Panc1 (cell line): Measurements from ENCODE around the gene JADE1. TPM values are rescaled to one million over a fixed set of nuclear protein-coding genes. Genes with fewer than 3 reads are reported as not detected.

Experiments used
- ATAC-seq: fragments of 200-7000 bp; cut with Tn5 transposase; 2 replicates; pipeline ENCODE4 v1.9.1; 2020; ENCODE audit warnings: mild to moderate bottlenecking, moderate library complexity
- BruUV-seq: library from RNA; stranded (reverse); fragments of 400-500 nt; replicated peaks from 2 replicates; lab custom pipeline; 2021; lab: Mats Ljungman, UMichigan
- CTCF ChIA-PET: fragments of 300-600 bp; sonication (Branson Sonifier 250); formaldehyde crosslinking; loops from one replicate; lab custom pipeline; 2022; ENCODE audit warnings: antibody characterized with exemption; lab: Charles Lee
- POLR2A ChIA-PET: fragments of 300-600 bp; sonication (Branson Sonifier 250); formaldehyde crosslinking; loops from one replicate; lab custom pipeline; 2022; ENCODE audit warnings: antibody characterized with exemption; lab: Charles Lee
- DNase-seq: peaks from one replicate; pipeline ENCODE4 v3.0.0-alpha.2; 2010; ENCODE audit warnings: low read depth, low spot score
- H3K27ac ChIP-seq: 2 replicates; pipeline ENCODE4 v1.5.1; 2011; ENCODE audit warnings: mild to moderate bottlenecking, low read length, inconsistent platforms
- H3K27me3 ChIP-seq: fragments of 200-500 bp; sonication (Bioruptor generic); 2 replicates; pipeline ENCODE4 v1.6.0; 2014; ENCODE audit warnings: low read length, inconsistent platforms; ENCODE audit not compliant: control insufficient read depth, insufficient read depth
- H3K36me3 ChIP-seq: fragments of 200-500 bp; sonication (Bioruptor generic); 2 replicates; pipeline ENCODE4 v1.5.1; 2014; ENCODE audit warnings: inconsistent platforms, mild to moderate bottlenecking, low read length, moderate library complexity; ENCODE audit not compliant: control insufficient read depth, insufficient read depth
- H3K4me1 ChIP-seq: 2 replicates; pipeline ENCODE4 v1.5.1; 2011; ENCODE audit warnings: inconsistent platforms, mild to moderate bottlenecking, low read length, moderate library complexity; ENCODE audit not compliant: control insufficient read depth, insufficient read depth
- H3K4me3 ChIP-seq, 2 experiments: 2 replicates each; pipeline ENCODE4 v1.5.1; 2011 to 2012; ENCODE audit warnings: low read depth in 2 of 2, low read length in 2 of 2, mild to moderate bottlenecking in 2 of 2, inconsistent platforms in 1 of 2, moderate library complexity in 1 of 2
- H3K9me3 ChIP-seq: fragments of 200-500 bp; sonication (Bioruptor generic); 2 replicates; pipeline ENCODE4 v1.5.1; 2014; ENCODE audit warnings: low read depth, mild to moderate bottlenecking, inconsistent platforms, low read length, moderate library complexity; ENCODE audit not compliant: control insufficient read depth, insufficient read depth
- CTCF ChIP-seq: fragments of 450-650 bp; IDR thresholded peaks from 2 replicates; pipeline ENCODE4 v1.5.1; 2017; ENCODE audit warnings: mild to moderate bottlenecking
- POLR2AphosphoS5 ChIP-seq: IDR thresholded peaks from 2 replicates; pipeline ENCODE4 v1.6.1; 2012; ENCODE audit warnings: mild to moderate bottlenecking, low read depth, low read length, moderate library complexity
- REST ChIP-seq, 2 experiments: IDR thresholded peaks; 2 replicates each; pipeline ENCODE4 v1.6.1; 2011 to 2012; ENCODE audit warnings: low read depth in 2 of 2, control low read depth in 1 of 2, low read length in 1 of 2, mild to moderate bottlenecking in 1 of 2, moderate library complexity in 1 of 2; ENCODE audit not compliant: insufficient read depth in 1 of 2
- SIN3A ChIP-seq: IDR thresholded peaks from 2 replicates; pipeline ENCODE4 v1.6.1; 2012; ENCODE audit warnings: low read depth, mild to moderate bottlenecking, low read length, moderate library complexity, borderline replicate concordance; ENCODE audit not compliant: insufficient read depth
- TCF7L2 ChIP-seq: IDR thresholded peaks from 2 replicates; pipeline ENCODE4 v1.6.1; 2011; ENCODE audit warnings: mild to moderate bottlenecking, low read depth, low read length, inconsistent platforms
- in situ Hi-C: cut with HindIII; loops from 2 replicates; pipeline ENCODE4 v1.10.0; 2016; ENCODE audit warnings: low sequenced_read_pairs, low pct_unique_long_range_greater_than_20kb
- intact Hi-C: fragments of 100-400 bp; cut with micrococcal nuclease; formaldehyde crosslinking; loops from one replicate; pipeline ENCODE4 v1.10.0; 2022; ENCODE audit not compliant: unreplicated experiment
- total RNA-seq: library from RNA; stranded (reverse); gene quantifications from one replicate; pipeline ENCODE4 v1.2.1, GENCODE V29; 2021; ENCODE audit not compliant: unreplicated experiment

Gene JADE1
- total RNA-seq, 1 experiment from 2014 or later, result 23.4 TPM

GRCh38 chr4:128879971-128880370 is 70.5 kb downstream of the JADE1 start:
- in situ Hi-C loops, result no loop called here
- intact Hi-C loops, result no loop called here
- Histone ChIP-seq H3K4me1 (no peaks in the 10 kb centered on the region), H3K9me3 (no peaks in the 10 kb centered on the region), H3K36me3 (no peaks in the 10 kb centered on the region; the same call in 1 of the 2 replicates), H3K27me3 (no peaks in the 10 kb centered on the region), H3K27ac (no peak overlapping the region), H3K4me3 (no peak overlapping the region)
- DNase-seq, result no peak
- ATAC-seq, result no peak
- ChIA-PET CTCF (no interaction called here), POLR2A (no interaction called here)
- BruUV-seq, result no TSS peak
- no peak for TF ChIP-seq REST (IDR thresholded peaks at IDR 0.05; ENCODE audit: insufficient read depth in 1 of 2, low read depth in 2 of 2, low read length in 1 of 2)
- TF ChIP-seq CTCF, result no peak
- TF ChIP-seq POLR2AphosphoS5, result no peak
- TF ChIP-seq TCF7L2, result no peak
- no peak for TF ChIP-seq SIN3A

- intact Hi-C loops, result no loop called here
- ATAC-seq, result no peak
- in situ Hi-C loops, result no loop called here
Measured at GRCh38 chr4:128880662-128881061, 71.2 kb downstream of the JADE1 start.

More at GRCh38 chr4:128880662-128881061, 71.2 kb downstream of the JADE1 start:
- no peak overlapping the region for H3K4me3 ChIP-seq
- BruUV-seq, result no TSS peak
- no peaks in the 10 kb centered on the region; the same call in 1 of the 2 replicates for H3K36me3 ChIP-seq
- no peaks in the 10 kb centered on the region for H3K9me3 ChIP-seq
- H3K27ac ChIP-seq, result no peak overlapping the region
- H3K4me1 ChIP-seq, result no peaks in the 10 kb centered on the region
- H3K27me3 ChIP-seq, result no peaks in the 10 kb centered on the region
- ChIA-PET POLR2A (no interaction called here), CTCF (no interaction called here)
- DNase-seq, result no peak
- no peak for TF ChIP-seq SIN3A
- TF ChIP-seq POLR2AphosphoS5, result no peak
- no peak for TF ChIP-seq REST (IDR thresholded peaks at IDR 0.05; ENCODE audit: insufficient read depth in 1 of 2, low read depth in 2 of 2, low read length in 1 of 2)
- no peak for TF ChIP-seq CTCF
- TF ChIP-seq TCF7L2, result no peak
